A673 (cell line): ENCODE data around the gene NIBAN1.
"Not testable (repeated sequence)": the region's sequence is repeated elsewhere in the genome, so short reads cannot be mapped to it uniquely, and the experiment has no call there.

Source experiments
- CTCF ChIP-seq: fragments of 300-800, 200-600 bp; sonication (generic); conservative IDR thresholded peaks from 2 replicates; pipeline ENCODE4 v1.5.1; 2017; ENCODE audit warnings: low read depth, mild to moderate bottlenecking, antibody characterized with exemption, low read length, moderate library complexity, mixed read lengths
- EZH2 ChIP-seq: fragments of 200-600 bp; sonication (generic); IDR thresholded peaks from 2 replicates; pipeline ENCODE4 v1.6.1; 2017; ENCODE audit warnings: borderline replicate concordance, low read depth, mild to moderate bottlenecking, mixed read lengths, antibody characterized with exemption, low read length; ENCODE audit not compliant: poor library complexity, severe bottlenecking

- not testable (repeated sequence) for TF ChIP-seq CTCF, EZH2
Observed at GRCh38 chr1:184999974-185000373, 25.7 kb upstream of the NIBAN1 start.
